NCI-H82 treated with DMSO at 0.1 percent for 48 hours (cell line): ENCODE results near the gene CKS2.
"Not testable (repeated sequence)": the region's sequence is repeated elsewhere in the genome, so short reads cannot be mapped to it uniquely, and the experiment has no call there.

Source experiments
- DNase-seq: peaks from one replicate; lab custom pipeline; 2025; ENCODE audit not compliant: unreplicated experiment; lab: John Stamatoyannopoulos, UW

CKS2 gene

GRCh38 chr9:89309608-89310474, 1.2 kb upstream of the CKS2 start:
- peak; percentile 57 for DNase-seq

GRCh38 chr9:89311346-89312221, 589 bp downstream of the CKS2 start:
- DNase-seq: no peak

- no peak for DNase-seq
Measured at GRCh38 chr9:89312222-89312571, 1.2 kb downstream of the CKS2 start.

GRCh38 chr9:89313842-89314241, 2.8 kb downstream of the CKS2 start:
- DNase-seq: no peak

- DNase-seq: no peak
Measured at GRCh38 chr9:89314955-89315354, 4.0 kb downstream of the CKS2 start.

GRCh38 chr9:89315482-89315881, 4.5 kb downstream of the CKS2 start:
- DNase-seq: no peak

GRCh38 chr9:89317282-89317681, 6.3 kb downstream of the CKS2 start:
- no peak for DNase-seq

- peak; percentile 85 for DNase-seq
Measured at GRCh38 chr9:89318123-89319014, 7.4 kb downstream of the CKS2 start, which contains the start of gene SECISBP2. SECISBP2 (plus strand) TSS chr9:89318500; CDS start chr9:89318577, 77 bp downstream.

GRCh38 chr9:89319015-89319905, 8.3 kb downstream of the CKS2 start:
- no peak for DNase-seq

GRCh38 chr9:89323390-89323789, 12.4 kb downstream of the CKS2 start:
- no peak for DNase-seq

GRCh38 chr9:89325733-89326132, 14.7 kb downstream of the CKS2 start:
- DNase-seq: no peak

- no peak for DNase-seq
Measured at GRCh38 chr9:89328064-89328463, 17.1 kb downstream of the CKS2 start.

- no peak for DNase-seq
Measured at GRCh38 chr9:89329917-89330316, 18.9 kb downstream of the CKS2 start.

- DNase-seq: no peak
Measured at GRCh38 chr9:89330513-89330912, 19.5 kb downstream of the CKS2 start.

GRCh38 chr9:89339807-89340206, 28.8 kb downstream of the CKS2 start:
- DNase-seq: no peak

GRCh38 chr9:89340332-89340731, 29.3 kb downstream of the CKS2 start:
- DNase-seq: no peak

GRCh38 chr9:89342213-89342612, 31.2 kb downstream of the CKS2 start:
- no peak for DNase-seq

- no peak for DNase-seq
Measured at GRCh38 chr9:89342948-89343347, 32.0 kb downstream of the CKS2 start.

GRCh38 chr9:89343812-89344211, 32.8 kb downstream of the CKS2 start:
- not testable (repeated sequence) for DNase-seq

- no peak for DNase-seq
Measured at GRCh38 chr9:89345476-89345875, 34.5 kb downstream of the CKS2 start.
